ENCODE data around the gene CHL1.

DNA sequence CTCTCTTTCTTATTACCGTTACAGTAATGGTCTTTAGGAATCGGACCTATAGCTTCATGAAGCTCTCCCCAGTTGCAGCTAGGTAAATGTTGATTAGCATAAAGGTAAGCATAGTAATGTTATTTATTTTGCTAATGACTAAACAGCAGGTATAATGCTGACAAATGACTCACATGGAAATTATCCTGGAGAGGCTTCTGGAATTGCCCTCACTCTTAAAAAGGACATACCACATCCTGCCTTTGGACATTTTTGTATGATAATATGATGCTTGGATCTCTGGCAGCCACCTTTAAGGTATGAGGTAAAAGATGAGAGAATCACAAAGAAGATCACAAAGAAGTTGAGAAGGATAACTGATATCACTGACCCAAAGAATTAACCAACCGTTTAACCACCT, 238.6 kb downstream of the CHL1 start:
- TF ChIP-seq, protein P1, sequence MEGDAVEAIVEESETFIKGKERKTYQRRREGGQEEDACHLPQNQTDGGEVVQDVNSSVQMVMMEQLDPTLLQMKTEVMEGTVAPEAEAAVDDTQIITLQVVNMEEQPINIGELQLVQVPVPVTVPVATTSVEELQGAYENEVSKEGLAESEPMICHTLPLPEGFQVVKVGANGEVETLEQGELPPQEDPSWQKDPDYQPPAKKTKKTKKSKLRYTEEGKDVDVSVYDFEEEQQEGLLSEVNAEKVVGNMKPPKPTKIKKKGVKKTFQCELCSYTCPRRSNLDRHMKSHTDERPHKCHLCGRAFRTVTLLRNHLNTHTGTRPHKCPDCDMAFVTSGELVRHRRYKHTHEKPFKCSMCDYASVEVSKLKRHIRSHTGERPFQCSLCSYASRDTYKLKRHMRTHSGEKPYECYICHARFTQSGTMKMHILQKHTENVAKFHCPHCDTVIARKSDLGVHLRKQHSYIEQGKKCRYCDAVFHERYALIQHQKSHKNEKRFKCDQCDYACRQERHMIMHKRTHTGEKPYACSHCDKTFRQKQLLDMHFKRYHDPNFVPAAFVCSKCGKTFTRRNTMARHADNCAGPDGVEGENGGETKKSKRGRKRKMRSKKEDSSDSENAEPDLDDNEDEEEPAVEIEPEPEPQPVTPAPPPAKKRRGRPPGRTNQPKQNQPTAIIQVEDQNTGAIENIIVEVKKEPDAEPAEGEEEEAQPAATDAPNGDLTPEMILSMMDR (IDR thresholded peaks at IDR 0.05; ENCODE audit: low read depth, low read length, poor library complexity, severe bottlenecking), result no peak
- TF ChIP-seq EZH2phosphoT487 (IDR thresholded peaks at IDR 0.05; ENCODE audit: borderline replicate concordance, low read length), result no peak
